H9 (cell line): Measurements from ENCODE around the gene PRUNE2. TPM values are rescaled to one million over a fixed set of nuclear protein-coding genes. Genes with fewer than 3 reads are reported as not detected.

ENCODE experiments used
- DNase-seq: peaks from one replicate; pipeline ENCODE4 v3.0.0-alpha.2; 2017
- H2AFZ ChIP-seq: one replicate; pipeline ENCODE4 v1.6.1; 2013; ENCODE audit warnings: mild to moderate bottlenecking, low read length, control low read depth, moderate library complexity
- H2AK5ac ChIP-seq: 2 replicates; pipeline ENCODE4 v1.6.1; 2013; ENCODE audit warnings: low read length, control low read depth, mixed read lengths; ENCODE audit not compliant: insufficient read length
- H2BK120ac ChIP-seq: one replicate; pipeline ENCODE4 v1.6.1; 2013; ENCODE audit warnings: low read depth, mild to moderate bottlenecking, low read length, control low read depth, inconsistent platforms; ENCODE audit not compliant: poor library complexity, severe bottlenecking
- H2BK12ac ChIP-seq: 2 replicates; pipeline ENCODE4 v1.6.1; 2013; ENCODE audit warnings: low read length, control low read depth, mixed read lengths, low read depth; ENCODE audit not compliant: insufficient read length
- H2BK15ac ChIP-seq: 2 replicates; pipeline ENCODE4 v1.6.1; 2013; ENCODE audit warnings: low read depth, low read length, control low read depth
- H2BK20ac ChIP-seq: one replicate; pipeline ENCODE4 v1.6.1; 2013; ENCODE audit warnings: low read depth, mild to moderate bottlenecking, low read length, control low read depth, inconsistent platforms; ENCODE audit not compliant: poor library complexity, severe bottlenecking
- H2BK5ac ChIP-seq: 2 replicates; pipeline ENCODE4 v1.6.1; 2013; ENCODE audit warnings: low read length, control low read depth, mixed read lengths; ENCODE audit not compliant: insufficient read length
- H3K14ac ChIP-seq: 2 replicates; pipeline ENCODE4 v1.6.1; 2013; ENCODE audit warnings: low read length, control low read depth; ENCODE audit not compliant: insufficient read depth
- H3K18ac ChIP-seq: 2 replicates; pipeline ENCODE4 v1.6.1; 2013; ENCODE audit warnings: low read depth, mild to moderate bottlenecking, mixed read lengths, low read length, control low read depth; ENCODE audit not compliant: insufficient read length
- H3K23ac ChIP-seq: 2 replicates; pipeline ENCODE4 v1.6.1; 2013; ENCODE audit warnings: low read length, control low read depth, mixed read lengths, low read depth; ENCODE audit not compliant: insufficient read length
- H3K23me2 ChIP-seq: 2 replicates; pipeline ENCODE4 v1.6.1; 2013; ENCODE audit warnings: low read depth, mild to moderate bottlenecking, mixed read lengths, low read length, control low read depth; ENCODE audit not compliant: insufficient read length, poor library complexity, severe bottlenecking
- H3K27ac ChIP-seq: 2 replicates; pipeline ENCODE4 v1.5.1; 2013; ENCODE audit warnings: low read length, control low read depth, mixed read lengths, low read depth; ENCODE audit not compliant: insufficient read length
- H3K27me3 ChIP-seq: 2 replicates; pipeline ENCODE4 v1.6.1; 2013; ENCODE audit warnings: low read length, control low read depth, inconsistent platforms; ENCODE audit not compliant: insufficient read depth
- H3K4ac ChIP-seq: 2 replicates; pipeline ENCODE4 v1.6.1; 2013; ENCODE audit warnings: low read depth, mild to moderate bottlenecking, control low read depth, inconsistent platforms, low read length, moderate library complexity
- H3K4me1 ChIP-seq: 2 replicates; pipeline ENCODE4 v1.6.1; 2013; ENCODE audit warnings: low read length, control low read depth, inconsistent platforms; ENCODE audit not compliant: insufficient read depth
- H3K4me2 ChIP-seq: 2 replicates; pipeline ENCODE4 v1.6.1; 2013; ENCODE audit warnings: low read length, control low read depth, mixed read lengths; ENCODE audit not compliant: insufficient read length, insufficient read depth
- H3K56ac ChIP-seq: 2 replicates; pipeline ENCODE4 v1.6.1; 2013; ENCODE audit warnings: low read depth, mild to moderate bottlenecking, mixed read lengths, low read length, control low read depth; ENCODE audit not compliant: insufficient read length
- H3K79me1 ChIP-seq: 2 replicates; pipeline ENCODE4 v1.6.1; 2013; ENCODE audit warnings: low read depth, mild to moderate bottlenecking, moderate library complexity, low read length, control low read depth, inconsistent platforms; ENCODE audit not compliant: insufficient read depth, poor library complexity, severe bottlenecking
- H3K79me2 ChIP-seq: 2 replicates; pipeline ENCODE4 v1.6.1; 2013; ENCODE audit warnings: low read length, control low read depth, inconsistent platforms; ENCODE audit not compliant: insufficient read depth
- H3K9ac ChIP-seq: 2 replicates; pipeline ENCODE4 v1.6.1; 2013; ENCODE audit warnings: low read length, control low read depth, mixed read lengths; ENCODE audit not compliant: insufficient read length; ENCODE audit errors: extremely low read depth
- H3K9me3 ChIP-seq: one replicate; pipeline ENCODE4 v1.6.1; 2013; ENCODE audit warnings: low read depth, low read length, inconsistent platforms; ENCODE audit not compliant: control insufficient read depth
- H3T11ph ChIP-seq: one replicate; pipeline ENCODE4 v1.6.1; 2013; ENCODE audit warnings: mild to moderate bottlenecking, low read length, control low read depth, inconsistent platforms
- H4K20me1 ChIP-seq: one replicate; pipeline ENCODE4 v1.6.1; 2013; ENCODE audit not compliant: control insufficient read depth, insufficient read length, insufficient read depth
- H4K5ac ChIP-seq: 2 replicates; pipeline ENCODE4 v1.6.1; 2013; ENCODE audit warnings: low read depth, mild to moderate bottlenecking, mixed read lengths, low read length, control low read depth; ENCODE audit not compliant: insufficient read length
- H4K8ac ChIP-seq: replicated peaks from 2 replicates; pipeline ENCODE4 v1.6.1; 2013; ENCODE audit warnings: low read length, control low read depth, mixed read lengths, low read depth; ENCODE audit not compliant: insufficient read length
- H4K91ac ChIP-seq: 2 replicates; pipeline ENCODE4 v1.6.1; 2013; ENCODE audit warnings: low read depth, mild to moderate bottlenecking, moderate library complexity, mixed read lengths, low read length, control low read depth; ENCODE audit not compliant: insufficient read length
- H3K27ac Mint-ChIP-seq, 3 experiments: 2 replicates in 2 of 3; 3 replicates in 1 of 3; pipeline ENCODE4 v1.8.0; 2020 to 2021; ENCODE audit warnings: mixed read lengths in 3 of 3, mild to moderate bottlenecking in 1 of 3, moderate library complexity in 1 of 3
- H3K27me3 Mint-ChIP-seq: 2 replicates; pipeline ENCODE4 v1.8.0; 2021; ENCODE audit warnings: low read depth, mild to moderate bottlenecking, moderate library complexity, mixed read lengths
- H3K36me3 Mint-ChIP-seq, 3 experiments: 2 replicates in 2 of 3; 3 replicates in 1 of 3; pipeline ENCODE4 v1.8.0; 2020 to 2021; ENCODE audit warnings: low read depth in 3 of 3, mixed read lengths in 3 of 3; ENCODE audit not compliant: insufficient read depth in 1 of 3
- H3K4me1 Mint-ChIP-seq, 2 experiments: 2 replicates each; pipeline ENCODE4 v1.8.0; 2020; ENCODE audit warnings: mixed read lengths in 2 of 2
- H3K4me3 Mint-ChIP-seq, 2 experiments: 2 replicates in 1 of 2; 3 replicates in 1 of 2; pipeline ENCODE4 v1.8.0; 2020 to 2021; ENCODE audit warnings: mild to moderate bottlenecking in 2 of 2, mixed read lengths in 2 of 2, moderate library complexity in 1 of 2
- H3K9me3 Mint-ChIP-seq, 2 experiments: 2 replicates in 1 of 2; 3 replicates in 1 of 2; pipeline ENCODE4 v1.8.0; 2020; ENCODE audit warnings: mild to moderate bottlenecking in 2 of 2, mixed read lengths in 2 of 2, moderate library complexity in 1 of 2
- WGBS: extraction: QIAGEN DNeasy Blood & Tissue Kit; methylation state at CpG from one replicate; pipeline ENCODE4 v1.1.7; 2013; ENCODE audit warnings: missing lambda C conversion rate, low lambda C conversion rate, mixed read lengths; ENCODE audit not compliant: insufficient read length; ENCODE audit errors: extremely low coverage; 5-methylcytosine and 5-hydroxymethylcytosine counted together
- total RNA-seq: library from RNA; stranded (reverse); gene quantifications from 2 replicates; pipeline ENCODE4 v1.2.1, GENCODE V29; 2021
- TF ChIP-seq, protein P1 (sequence below): fragments of 200-600 bp; sonication (generic); conservative IDR thresholded peaks from 3 replicates; pipeline ENCODE4 v1.8.0; 2021; ENCODE audit warnings: antibody characterized with exemption, mild to moderate bottlenecking

The PRUNE2 gene
- total RNA-seq, 1 experiment from 2014 or later, result 12.1 TPM

GRCh38 chr9:76818271-76818670 is 87.6 kb downstream of the PRUNE2 start:
- no peak overlapping the region for H3K9ac ChIP-seq
- H3K27ac Mint-ChIP-seq, result peak overlapping the region in 1 of 3 experiments; percentile 55; a peak in 3 of 7 replicates
- no peak overlapping the region for H3K4ac ChIP-seq
- H3T11ph ChIP-seq, result no peak overlapping the region
- peaks cover 6% of the 10 kb centered on the region in 2 experiments for H3K4me1 Mint-ChIP-seq
- no peaks in the 10 kb centered on the region for H3K23me2 ChIP-seq
- H2AFZ ChIP-seq, result no peak overlapping the region
- H3K9me3 Mint-ChIP-seq, result no peaks in the 10 kb centered on the region
- no peak overlapping the region for H2BK15ac ChIP-seq
- H4K8ac ChIP-seq, result no peak overlapping the region
- no peak overlapping the region for H2BK20ac ChIP-seq
- no CpG with 5 or more reads among the region's 4 CpGs for WGBS
- H3K27me3 ChIP-seq, result no peaks in the 10 kb centered on the region
- no peak overlapping the region for H3K4me3 Mint-ChIP-seq
- no peak overlapping the region for H3K56ac ChIP-seq
- no peak overlapping the region for H3K27ac ChIP-seq
- H3K23ac ChIP-seq, result no peak overlapping the region
- H2AK5ac ChIP-seq, result no peak overlapping the region
- H3K4me2 ChIP-seq, result no peak overlapping the region
- no peaks in the 10 kb centered on the region for H3K4me1 ChIP-seq
- no peaks in the 10 kb centered on the region for H4K20me1 ChIP-seq
- no peak overlapping the region for H2BK5ac ChIP-seq
- peak; percentile 49 for DNase-seq
- H3K18ac ChIP-seq, result no peak overlapping the region
- no peaks in the 10 kb centered on the region for H3K9me3 ChIP-seq
- H3K36me3 Mint-ChIP-seq, result no peaks in the 10 kb centered on the region
- H4K91ac ChIP-seq, result no peak overlapping the region
- H3K14ac ChIP-seq, result no peak overlapping the region
- H4K5ac ChIP-seq, result no peak overlapping the region
- no peak overlapping the region for H2BK12ac ChIP-seq
- no peaks in the 10 kb centered on the region for H3K27me3 Mint-ChIP-seq
- no peaks in the 10 kb centered on the region for H3K79me1 ChIP-seq
- no peaks in the 10 kb centered on the region for H3K79me2 ChIP-seq
- no peak overlapping the region for H2BK120ac ChIP-seq
- TF ChIP-seq, protein P1, sequence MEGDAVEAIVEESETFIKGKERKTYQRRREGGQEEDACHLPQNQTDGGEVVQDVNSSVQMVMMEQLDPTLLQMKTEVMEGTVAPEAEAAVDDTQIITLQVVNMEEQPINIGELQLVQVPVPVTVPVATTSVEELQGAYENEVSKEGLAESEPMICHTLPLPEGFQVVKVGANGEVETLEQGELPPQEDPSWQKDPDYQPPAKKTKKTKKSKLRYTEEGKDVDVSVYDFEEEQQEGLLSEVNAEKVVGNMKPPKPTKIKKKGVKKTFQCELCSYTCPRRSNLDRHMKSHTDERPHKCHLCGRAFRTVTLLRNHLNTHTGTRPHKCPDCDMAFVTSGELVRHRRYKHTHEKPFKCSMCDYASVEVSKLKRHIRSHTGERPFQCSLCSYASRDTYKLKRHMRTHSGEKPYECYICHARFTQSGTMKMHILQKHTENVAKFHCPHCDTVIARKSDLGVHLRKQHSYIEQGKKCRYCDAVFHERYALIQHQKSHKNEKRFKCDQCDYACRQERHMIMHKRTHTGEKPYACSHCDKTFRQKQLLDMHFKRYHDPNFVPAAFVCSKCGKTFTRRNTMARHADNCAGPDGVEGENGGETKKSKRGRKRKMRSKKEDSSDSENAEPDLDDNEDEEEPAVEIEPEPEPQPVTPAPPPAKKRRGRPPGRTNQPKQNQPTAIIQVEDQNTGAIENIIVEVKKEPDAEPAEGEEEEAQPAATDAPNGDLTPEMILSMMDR, result no peak
